GM12874 (cell line): ENCODE measurements around the gene TMEM198.

Source experiments
- TF ChIP-seq, protein P1 (sequence below): IDR thresholded peaks from 2 replicates; pipeline ENCODE4 v1.5.1; 2011; ENCODE audit warnings: low read depth, mild to moderate bottlenecking, control low read depth, low read length, moderate library complexity; ENCODE audit not compliant: insufficient read depth

Gene TMEM198

DNA sequence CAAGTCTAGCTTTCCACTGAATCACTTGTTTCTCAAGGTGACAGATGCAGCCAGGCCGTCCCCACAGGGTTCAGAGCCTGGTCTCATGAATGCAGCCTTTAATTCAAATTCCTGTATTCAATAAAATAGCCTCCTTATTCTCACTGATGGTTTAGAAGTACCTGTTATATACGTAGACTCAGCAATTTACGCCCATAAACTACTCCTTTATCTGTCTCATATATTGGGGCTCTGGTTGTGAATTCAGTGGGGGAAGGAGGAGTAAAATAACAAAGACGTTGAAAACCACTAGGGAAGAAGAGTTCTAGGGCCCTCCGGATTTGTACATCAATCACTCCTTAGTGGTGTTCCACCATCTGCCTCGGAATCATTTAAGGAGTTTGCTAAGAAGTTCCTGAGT is 25.8 kb downstream of the TMEM198 start:
- TF ChIP-seq, protein P1, sequence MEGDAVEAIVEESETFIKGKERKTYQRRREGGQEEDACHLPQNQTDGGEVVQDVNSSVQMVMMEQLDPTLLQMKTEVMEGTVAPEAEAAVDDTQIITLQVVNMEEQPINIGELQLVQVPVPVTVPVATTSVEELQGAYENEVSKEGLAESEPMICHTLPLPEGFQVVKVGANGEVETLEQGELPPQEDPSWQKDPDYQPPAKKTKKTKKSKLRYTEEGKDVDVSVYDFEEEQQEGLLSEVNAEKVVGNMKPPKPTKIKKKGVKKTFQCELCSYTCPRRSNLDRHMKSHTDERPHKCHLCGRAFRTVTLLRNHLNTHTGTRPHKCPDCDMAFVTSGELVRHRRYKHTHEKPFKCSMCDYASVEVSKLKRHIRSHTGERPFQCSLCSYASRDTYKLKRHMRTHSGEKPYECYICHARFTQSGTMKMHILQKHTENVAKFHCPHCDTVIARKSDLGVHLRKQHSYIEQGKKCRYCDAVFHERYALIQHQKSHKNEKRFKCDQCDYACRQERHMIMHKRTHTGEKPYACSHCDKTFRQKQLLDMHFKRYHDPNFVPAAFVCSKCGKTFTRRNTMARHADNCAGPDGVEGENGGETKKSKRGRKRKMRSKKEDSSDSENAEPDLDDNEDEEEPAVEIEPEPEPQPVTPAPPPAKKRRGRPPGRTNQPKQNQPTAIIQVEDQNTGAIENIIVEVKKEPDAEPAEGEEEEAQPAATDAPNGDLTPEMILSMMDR, result no peak

DNA sequence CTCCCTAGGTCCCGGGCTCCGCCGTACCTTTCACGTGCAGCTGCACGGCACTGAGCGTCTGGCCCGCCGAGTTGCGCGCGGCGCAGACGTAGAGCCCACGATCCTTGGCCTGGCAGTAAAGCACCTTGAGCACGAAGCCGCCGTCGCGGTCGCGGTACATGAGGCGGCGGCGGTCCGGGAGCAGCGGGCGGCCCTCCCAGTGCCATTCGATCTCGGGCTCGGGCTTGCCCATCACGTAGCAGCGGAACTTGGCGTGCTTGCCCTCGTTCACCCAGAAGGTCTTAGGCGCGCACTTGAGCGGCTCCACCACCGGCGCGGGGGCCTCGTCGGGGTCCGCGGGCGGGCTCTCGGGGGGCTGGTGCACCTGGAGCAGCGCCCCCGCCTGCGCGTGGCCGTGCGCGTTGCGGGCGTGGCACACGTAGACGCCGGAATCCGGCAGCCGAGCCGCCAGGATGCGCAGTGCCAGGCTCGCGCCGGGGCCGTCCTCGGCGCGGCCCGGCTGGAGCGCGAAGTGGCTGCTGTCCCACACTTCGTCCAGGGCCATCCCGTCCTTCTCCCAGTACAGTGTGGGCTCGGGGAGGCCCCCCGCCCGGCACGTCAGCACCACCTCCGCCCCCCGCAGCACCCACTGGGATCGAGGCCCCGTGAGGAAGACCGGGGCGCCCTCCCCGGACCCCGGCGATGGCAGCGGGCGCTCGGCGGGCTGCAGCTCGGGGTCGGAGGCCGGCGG is 26.5 kb downstream of the TMEM198 start:
- TF ChIP-seq, protein P1, result no peak

DNA sequence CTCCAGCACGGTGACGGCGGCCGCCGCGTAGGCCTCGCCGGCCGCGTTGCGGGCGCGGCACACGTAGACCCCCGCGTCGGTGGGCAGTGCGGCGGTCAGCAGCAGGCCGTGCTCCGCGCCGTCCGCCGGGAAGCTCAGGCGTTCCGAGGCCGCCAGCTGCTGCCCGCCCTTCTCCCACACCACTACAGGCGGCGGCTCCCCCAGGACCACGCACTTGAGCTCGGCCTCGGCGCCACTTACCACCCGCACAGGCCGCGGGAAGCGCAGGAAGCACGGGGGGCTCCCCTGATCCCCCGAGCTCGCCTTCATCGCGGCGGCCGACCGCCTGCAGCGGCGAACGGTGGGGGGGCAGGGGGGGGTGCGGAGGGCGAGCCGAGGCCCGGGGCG is 27.1 kb downstream of the TMEM198 start:
- TF ChIP-seq, protein P1, result no peak

DNA sequence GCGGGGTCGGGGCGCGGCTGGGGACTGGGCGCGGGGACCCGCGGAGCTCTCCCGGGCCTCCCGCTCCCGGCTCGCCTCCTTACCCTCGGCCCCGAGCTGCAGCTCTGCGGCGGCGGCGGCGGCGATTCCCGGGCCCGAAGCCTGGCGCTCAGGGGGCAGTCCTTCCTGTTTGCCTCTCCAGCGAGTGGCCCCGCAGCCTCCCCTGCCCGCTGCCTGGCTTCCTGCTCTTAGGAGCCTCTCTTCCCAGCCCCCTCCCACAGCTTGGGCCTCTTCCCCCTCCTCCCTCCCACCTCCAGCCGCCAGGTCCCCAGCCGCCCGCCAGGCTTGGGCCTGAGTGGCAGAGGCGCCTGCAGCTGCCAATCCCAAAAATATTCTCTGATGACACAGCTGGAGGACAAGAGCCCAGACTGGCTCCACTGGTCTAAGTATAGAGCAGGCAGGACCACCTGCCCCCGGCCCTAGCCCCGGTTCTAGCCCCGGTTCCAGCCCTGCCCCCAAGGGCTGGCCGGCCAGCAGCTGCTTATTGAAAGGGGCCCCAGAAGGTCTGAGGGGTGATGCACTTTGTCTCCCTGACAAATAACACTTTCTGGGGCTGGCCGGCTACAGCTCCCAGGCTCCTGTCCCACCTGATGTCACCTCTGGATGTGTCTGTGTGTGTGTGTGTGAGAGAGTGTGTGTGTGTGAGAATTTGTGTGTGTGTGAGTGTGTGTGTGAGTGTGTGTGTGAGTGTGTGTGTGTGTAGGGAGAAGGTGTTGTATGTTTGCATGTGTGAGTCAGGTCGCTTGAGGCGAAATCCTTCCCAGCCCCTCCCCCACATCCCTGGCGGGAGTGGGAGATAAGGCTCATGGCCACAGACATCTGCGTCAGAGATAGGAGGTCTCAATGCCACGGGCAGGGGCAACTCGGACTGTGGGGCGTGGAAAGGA is 27.7 kb downstream of the TMEM198 start, which contains the start of gene OBSL1:
OBSL1 (minus strand) TSS at position 229 of the 926 bp plus-strand sequence. CDS start 307 bp downstream, outside the sequence.
- TF ChIP-seq, protein P1, result no peak

DNA sequence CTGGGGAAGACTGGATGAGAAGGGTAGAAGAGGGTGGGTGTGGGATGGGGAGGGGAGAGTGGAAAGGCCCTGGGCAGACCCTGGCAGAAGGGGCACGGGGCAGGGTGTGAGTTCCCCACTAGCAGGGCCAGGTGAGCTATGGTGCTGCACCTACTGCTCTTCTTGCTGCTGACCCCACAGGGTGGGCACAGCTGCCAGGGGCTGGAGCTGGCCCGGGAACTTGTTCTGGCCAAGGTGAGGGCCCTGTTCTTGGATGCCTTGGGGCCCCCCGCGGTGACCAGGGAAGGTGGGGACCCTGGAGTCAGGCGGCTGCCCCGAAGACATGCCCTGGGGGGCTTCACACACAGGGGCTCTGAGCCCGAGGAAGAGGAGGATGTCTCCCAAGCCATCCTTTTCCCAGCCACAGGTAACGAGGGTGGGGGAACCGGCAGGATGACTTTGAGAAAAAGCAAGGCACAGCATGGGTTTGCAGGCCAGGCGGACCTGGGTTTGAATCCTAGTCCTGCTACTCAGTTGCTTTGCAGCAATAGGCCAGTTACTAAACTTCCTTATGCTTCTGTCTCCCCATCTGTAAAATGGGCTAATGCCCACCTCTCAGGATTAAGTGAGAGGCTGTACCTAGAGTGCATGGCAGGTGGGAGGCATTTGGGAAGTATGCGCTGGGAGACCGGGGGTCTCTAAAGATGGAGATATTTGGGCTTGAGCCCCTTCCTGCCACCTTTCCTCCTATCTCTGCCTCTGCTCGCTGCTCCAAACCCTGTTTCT is 28.6 kb downstream of the TMEM198 start, which contains the start of gene INHA:
INHA (plus strand) TSS at position 74 of the 765 bp plus-strand sequence; CDS start at position 139, 65 bp downstream.
- TF ChIP-seq, protein P1, result no peak

DNA sequence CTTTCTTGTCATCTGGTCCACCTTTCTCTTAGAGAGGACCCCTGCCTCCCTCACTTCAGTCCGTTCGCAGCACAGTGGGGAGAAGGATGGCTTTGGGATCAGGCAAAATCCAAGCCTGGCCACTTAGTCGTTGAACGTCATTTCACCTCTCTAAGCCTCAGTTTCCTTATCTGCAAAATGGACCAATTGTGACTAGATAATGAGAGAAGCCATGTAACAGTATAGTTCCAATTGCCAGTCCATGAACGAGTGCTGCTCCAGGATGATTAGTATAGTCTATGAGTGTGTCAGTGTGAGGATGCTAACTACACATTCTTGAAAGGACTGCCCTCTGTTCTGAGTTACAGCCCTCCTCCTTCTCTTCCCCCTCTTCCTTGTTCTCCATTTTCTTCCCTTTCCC is 29.3 kb downstream of the TMEM198 start:
- TF ChIP-seq, protein P1, result no peak
